WI38 (cell line): ENCODE results near the gene SIAH3.

Experiments used
- H3K4me3 ChIP-seq: 2 replicates; pipeline ENCODE4 v1.5.1; 2011; ENCODE audit warnings: low read depth, mild to moderate bottlenecking, control low read depth, low read length
- CTCF ChIP-seq: IDR thresholded peaks from 2 replicates; pipeline ENCODE4 v1.5.1; 2012; ENCODE audit warnings: low read depth, mild to moderate bottlenecking, control low read depth, low read length

SIAH3 gene

DNA sequence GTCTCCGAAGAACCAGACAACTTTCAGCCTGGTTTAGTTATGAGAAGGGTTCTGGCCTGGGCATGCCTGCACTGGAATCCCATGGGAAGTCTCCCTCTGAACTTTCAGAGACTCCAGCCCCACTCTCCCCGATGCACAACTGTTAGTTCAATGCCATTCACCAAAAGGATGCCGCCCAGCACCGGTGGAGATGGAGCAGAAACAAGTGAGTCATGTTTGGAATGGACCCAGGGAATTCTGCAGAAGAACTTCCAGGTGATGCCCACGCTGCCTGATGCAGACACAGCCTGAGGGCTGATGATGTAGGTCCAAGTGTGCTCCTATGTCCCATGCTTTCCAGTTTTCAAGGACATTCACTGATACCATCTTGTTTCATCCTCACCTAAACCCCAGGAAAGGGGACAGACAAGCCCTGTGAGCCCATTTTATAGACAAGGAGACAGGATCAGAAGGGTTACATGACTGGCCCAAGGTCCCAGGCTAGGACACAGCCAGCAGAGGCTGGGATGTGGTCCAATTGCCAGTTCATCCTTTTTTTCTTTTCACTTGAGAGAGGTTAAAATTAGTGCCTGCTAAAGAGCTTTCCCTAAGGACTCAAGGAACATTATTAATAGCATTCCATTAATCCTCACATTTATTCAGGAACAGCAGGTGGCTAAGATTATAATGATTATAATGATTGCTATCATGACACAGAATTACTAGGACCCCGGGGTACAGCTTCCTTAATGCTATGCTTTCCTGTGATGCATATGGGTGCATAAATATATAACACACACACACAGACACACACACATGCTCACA, 39.5 kb downstream of the SIAH3 start:
- H3K4me3 ChIP-seq, result no peak overlapping the region
- no peak for TF ChIP-seq CTCF

- no peak overlapping the region for H3K4me3 ChIP-seq
- no peak for TF ChIP-seq CTCF
Observed at GRCh38 chr13:45809801-45810394, 41.7 kb downstream of the SIAH3 start.

GRCh38 chr13:45808925-45809324, 42.6 kb downstream of the SIAH3 start:
- no peak for TF ChIP-seq CTCF
- H3K4me3 ChIP-seq, result no peak overlapping the region

- no peak overlapping the region for H3K4me3 ChIP-seq
- TF ChIP-seq CTCF, result no peak
Observed at GRCh38 chr13:45807520-45808099, 43.9 kb downstream of the SIAH3 start.

- no peak for TF ChIP-seq CTCF
- H3K4me3 ChIP-seq, result no peak overlapping the region
Observed at GRCh38 chr13:45800485-45800884, 51.1 kb downstream of the SIAH3 start.

DNA sequence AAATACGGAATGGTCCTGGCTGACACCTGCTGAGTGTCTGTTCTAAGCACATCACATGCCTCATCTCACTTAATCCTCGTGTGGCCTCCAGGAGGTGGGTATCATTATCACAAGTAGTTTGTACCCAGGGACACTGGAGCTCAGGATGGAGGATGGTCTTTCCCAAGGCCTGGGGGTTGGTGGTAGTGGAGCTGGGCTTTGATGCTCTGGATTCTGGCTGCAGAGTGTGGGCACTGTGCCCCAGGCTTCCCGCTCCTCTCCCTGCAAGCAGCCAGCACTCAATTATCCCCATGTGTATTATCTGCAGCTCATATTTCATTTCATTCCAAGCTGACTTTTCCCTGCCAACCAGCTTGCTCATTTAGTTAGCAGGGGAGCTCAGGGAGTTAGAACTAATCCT, 52.1 kb downstream of the SIAH3 start:
- no peak overlapping the region for H3K4me3 ChIP-seq
- no peak for TF ChIP-seq CTCF

DNA sequence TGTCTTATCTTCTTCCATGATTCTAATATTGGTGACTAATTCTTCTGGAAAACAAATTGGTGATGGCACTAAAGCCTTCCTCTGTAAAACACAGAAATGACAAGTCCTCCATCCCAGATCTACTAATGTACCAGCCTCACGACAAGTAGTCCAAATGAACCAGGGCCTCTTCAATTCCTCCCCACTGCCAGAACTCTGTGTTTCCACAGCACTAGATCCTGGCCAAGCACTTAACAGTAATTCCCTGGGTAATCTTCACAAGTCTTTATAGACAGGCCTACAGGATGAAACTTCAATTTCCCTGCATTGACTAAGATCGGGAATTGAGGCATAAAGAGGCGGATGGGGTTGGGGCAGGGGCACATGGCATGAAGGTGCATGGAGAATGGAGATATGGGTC, 52.7 kb downstream of the SIAH3 start:
- no peak overlapping the region for H3K4me3 ChIP-seq
- no peak for TF ChIP-seq CTCF
